ENCODE data around the gene SHMT2.

SHMT2 gene

GRCh38 chr12:57199191-57199590, 30.3 kb upstream of the SHMT2 start:
- no peak for DNase-seq

- DNase-seq: no peak
Measured at GRCh38 chr12:57200497-57200896, 29.0 kb upstream of the SHMT2 start.

- DNase-seq: no peak
Measured at GRCh38 chr12:57201219-57201618, 28.3 kb upstream of the SHMT2 start.

- DNase-seq: no peak
Measured at GRCh38 chr12:57201631-57202030, 27.9 kb upstream of the SHMT2 start.

GRCh38 chr12:57202321-57202720, 27.2 kb upstream of the SHMT2 start:
- no peak for DNase-seq

- DNase-seq: no peak
Measured at GRCh38 chr12:57203201-57203600, 26.3 kb upstream of the SHMT2 start.

GRCh38 chr12:57203791-57204190, 25.7 kb upstream of the SHMT2 start:
- DNase-seq: no peak

GRCh38 chr12:57204454-57204853, 25.1 kb upstream of the SHMT2 start:
- DNase-seq: no peak

- no peak for DNase-seq
Measured at GRCh38 chr12:57205186-57205585, 24.3 kb upstream of the SHMT2 start.

GRCh38 chr12:57205931-57206330, 23.6 kb upstream of the SHMT2 start:
- DNase-seq: no peak

- DNase-seq: no peak
Measured at GRCh38 chr12:57207731-57208630, 21.5 kb upstream of the SHMT2 start.

GRCh38 chr12:57208631-57209282, 20.8 kb upstream of the SHMT2 start:
- DNase-seq: no peak

- no peak for DNase-seq
Measured at GRCh38 chr12:57209916-57210315, 19.6 kb upstream of the SHMT2 start.

GRCh38 chr12:57210461-57210860, 19.1 kb upstream of the SHMT2 start:
- no peak for DNase-seq

GRCh38 chr12:57210926-57211692, 18.4 kb upstream of the SHMT2 start:
- no peak for DNase-seq

GRCh38 chr12:57211791-57212700, 17.5 kb upstream of the SHMT2 start:
- DNase-seq: no peak

GRCh38 chr12:57212701-57213057, 16.8 kb upstream of the SHMT2 start:
- DNase-seq: no peak

GRCh38 chr12:57213058-57213715, 16.3 kb upstream of the SHMT2 start:
- peak; percentile 77 to 79 for DNase-seq

- DNase-seq: no peak
Measured at GRCh38 chr12:57213763-57214397, 15.6 kb upstream of the SHMT2 start.

- DNase-seq: peak; percentile 66 to 68
Measured at GRCh38 chr12:57214398-57214781, 15.1 kb upstream of the SHMT2 start.

- DNase-seq: no peak
Measured at GRCh38 chr12:57215065-57215464, 14.4 kb upstream of the SHMT2 start.

- DNase-seq: no peak
Measured at GRCh38 chr12:57215668-57216013, 13.9 kb upstream of the SHMT2 start.
